Neural progenitor cell (in vitro differentiated cells): ENCODE results near the gene PIGT. TPM values are rescaled to one million over a fixed set of nuclear protein-coding genes. Genes with fewer than 3 reads are reported as not detected.

Source experiments
- DNase-seq: peaks from one replicate; pipeline ENCODE4 v3.0.0-alpha.2; 2016; ENCODE audit warnings: low spot score
- H2AFZ ChIP-seq: fragments of 200-600 bp; sonication (generic); replicated peaks from 2 replicates; pipeline ENCODE4 v1.6.1; 2016; ENCODE audit warnings: antibody characterized with exemption
- H3F3A ChIP-seq: fragments of 200-600 bp; sonication (generic); 2 replicates; pipeline ENCODE4 v1.6.1; 2016; ENCODE audit warnings: antibody characterized with exemption, low read depth
- H3K27ac ChIP-seq: fragments of 200-600 bp; sonication (generic); 2 replicates; pipeline ENCODE4 v1.5.1; 2016; ENCODE audit warnings: mild to moderate bottlenecking
- H3K27me3 ChIP-seq: fragments of 200-600 bp; sonication (generic); 2 replicates; pipeline ENCODE4 v1.6.1; 2016; ENCODE audit warnings: mild to moderate bottlenecking, moderate library complexity
- H3K36me3 ChIP-seq: fragments of 200-600 bp; sonication (generic); 2 replicates; pipeline ENCODE4 v1.5.1; 2016
- H3K4me1 ChIP-seq: fragments of 200-600 bp; sonication (generic); 2 replicates; pipeline ENCODE4 v1.6.1; 2016; ENCODE audit warnings: mixed run types
- H3K4me2 ChIP-seq: fragments of 200-600 bp; sonication (generic); 2 replicates; pipeline ENCODE4 v1.6.1; 2016
- H3K4me3 ChIP-seq: fragments of 200-600 bp; sonication (generic); 2 replicates; pipeline ENCODE4 v1.5.1; 2016
- H3K79me2 ChIP-seq: fragments of 200-600 bp; sonication (generic); 2 replicates; pipeline ENCODE4 v1.6.1; 2016; ENCODE audit warnings: low read depth
- H3K9ac ChIP-seq: fragments of 200-600 bp; sonication (generic); 2 replicates; pipeline ENCODE4 v1.6.1; 2016
- H3K9me3 ChIP-seq: fragments of 200-600 bp; sonication (generic); 2 replicates; pipeline ENCODE4 v1.5.1; 2016; ENCODE audit warnings: low read depth
- H4K20me1 ChIP-seq: fragments of 200-600 bp; sonication (generic); 2 replicates; pipeline ENCODE4 v1.6.1; 2016; ENCODE audit warnings: low read depth
- H3K27ac Mint-ChIP-seq: 3 replicates; pipeline ENCODE4 v1.8.0; 2021; ENCODE audit warnings: mixed read lengths
- H3K27me3 Mint-ChIP-seq: 2 replicates; pipeline ENCODE4 v1.8.0; 2022; ENCODE audit warnings: low read depth, mild to moderate bottlenecking, inconsistent platforms, moderate library complexity, mixed read lengths; ENCODE audit not compliant: insufficient read depth
- H3K36me3 Mint-ChIP-seq: 3 replicates; pipeline ENCODE4 v1.8.0; 2021; ENCODE audit warnings: mixed read lengths
- H3K4me1 Mint-ChIP-seq: 3 replicates; pipeline ENCODE4 v1.8.0; 2021; ENCODE audit warnings: mixed read lengths
- H3K4me3 Mint-ChIP-seq: 3 replicates; pipeline ENCODE4 v1.8.0; 2021; ENCODE audit warnings: mild to moderate bottlenecking, moderate library complexity, mixed read lengths
- H3K9me3 Mint-ChIP-seq: 3 replicates; pipeline ENCODE4 v1.8.0; 2020; ENCODE audit warnings: mixed read lengths
- CTCF ChIP-seq: fragments of 200-600 bp; sonication (generic); IDR thresholded peaks from 2 replicates; pipeline ENCODE4 v1.5.1; 2017; ENCODE audit warnings: antibody characterized with exemption, mild to moderate bottlenecking
- EZH2 ChIP-seq: fragments of 200-600 bp; sonication (generic); IDR thresholded peaks from 2 replicates; pipeline ENCODE4 v1.6.1; 2017; ENCODE audit warnings: antibody characterized with exemption, mild to moderate bottlenecking, moderate library complexity
- EZH2phosphoT487 ChIP-seq: fragments of 200-600 bp; sonication (generic); IDR thresholded peaks from 2 replicates; pipeline ENCODE4 v1.6.1; 2017; ENCODE audit warnings: antibody characterized with exemption
- total RNA-seq: library from RNA; depleted of rRNA; stranded (reverse); fragments of >200 nt; gene quantifications from 2 replicates; pipeline ENCODE4 v1.2.3, GENCODE V29; 2015; ENCODE audit warnings: low replicate concordance

PIGT gene
- total RNA-seq, 1 donor from 2014 or later: 24.5 TPM

GRCh38 chr20:45426320-45427016 lies 10.5 kb downstream of the PIGT start:
- Histone ChIP-seq H3F3A (no peaks in the 10 kb centered on the region), H3K79me2 (no peaks in the 10 kb centered on the region), H3K9me3 (no peaks in the 10 kb centered on the region), H3K27ac (no peak overlapping the region), H3K4me2 (no peak overlapping the region), H2AFZ (no peak overlapping the region), H3K9ac (no peak overlapping the region), H4K20me1 (no peaks in the 10 kb centered on the region), H3K4me3 (no peak overlapping the region), H3K4me1 (no peaks in the 10 kb centered on the region), H3K27me3 (no peaks in the 10 kb centered on the region), H3K36me3 (no peaks in the 10 kb centered on the region)
- Mint-ChIP-seq H3K27me3 (peaks cover 6% of the 10 kb centered on the region), H3K4me1 (no peaks in the 10 kb centered on the region), H3K9me3 (no peaks in the 10 kb centered on the region), H3K4me3 (no peak overlapping the region), H3K36me3 (peaks cover 8% of the 10 kb centered on the region), H3K27ac (no peak overlapping the region)
- DNase-seq: no peak
- TF ChIP-seq EZH2phosphoT487: no peak
- TF ChIP-seq CTCF: no peak
- no peak for TF ChIP-seq EZH2

GRCh38 chr20:45427236-45428149 lies 11.6 kb downstream of the PIGT start:
- H3K4me3 ChIP-seq: no peak overlapping the region
- H3K36me3 Mint-ChIP-seq: peaks cover 8% of the 10 kb centered on the region
- no peak for TF ChIP-seq EZH2
- no peak for TF ChIP-seq CTCF
- no peak for TF ChIP-seq EZH2phosphoT487
- H3K4me2 ChIP-seq: no peak overlapping the region
- H3K4me1 Mint-ChIP-seq: peaks cover 3% of the 10 kb centered on the region
- no peaks in the 10 kb centered on the region for H3F3A ChIP-seq
- H2AFZ ChIP-seq: no peak overlapping the region
- H3K79me2 ChIP-seq: no peaks in the 10 kb centered on the region
- no peak overlapping the region for H3K27ac ChIP-seq
- H3K36me3 ChIP-seq: no peaks in the 10 kb centered on the region
- no peak overlapping the region for H3K9ac ChIP-seq
- no peaks in the 10 kb centered on the region for H4K20me1 ChIP-seq
- H3K9me3 Mint-ChIP-seq: no peaks in the 10 kb centered on the region
- no peaks in the 10 kb centered on the region for H3K4me1 ChIP-seq
- H3K27ac Mint-ChIP-seq: no peak overlapping the region
- H3K9me3 ChIP-seq: no peaks in the 10 kb centered on the region
- no peak overlapping the region for H3K4me3 Mint-ChIP-seq
- H3K27me3 Mint-ChIP-seq: peaks cover 6% of the 10 kb centered on the region
- DNase-seq: no peak
- H3K27me3 ChIP-seq: no peaks in the 10 kb centered on the region

- H3K9me3 ChIP-seq: no peaks in the 10 kb centered on the region
- Mint-ChIP-seq H3K27me3 (peaks cover 3% of the 10 kb centered on the region), H3K4me3 (no peak overlapping the region), H3K27ac (no peak overlapping the region), H3K9me3 (no peaks in the 10 kb centered on the region), H3K4me1 (peaks cover 3% of the 10 kb centered on the region), H3K36me3 (peaks cover 2% of the 10 kb centered on the region)
- no peaks in the 10 kb centered on the region for H3K79me2 ChIP-seq
- H3F3A ChIP-seq: no peaks in the 10 kb centered on the region
- H3K4me1 ChIP-seq: no peaks in the 10 kb centered on the region
- no peak overlapping the region for H3K9ac ChIP-seq
- H3K27me3 ChIP-seq: no peaks in the 10 kb centered on the region
- no peak for DNase-seq
- H3K4me2 ChIP-seq: no peak overlapping the region
- no peaks in the 10 kb centered on the region for H3K36me3 ChIP-seq
- no peak overlapping the region for H3K27ac ChIP-seq
- H3K4me3 ChIP-seq: no peak overlapping the region
- no peak overlapping the region for H2AFZ ChIP-seq
- no peak for TF ChIP-seq EZH2
- no peak for TF ChIP-seq EZH2phosphoT487
- TF ChIP-seq CTCF: no peak
- no peaks in the 10 kb centered on the region for H4K20me1 ChIP-seq
Measured at GRCh38 chr20:45429618-45430017, 13.7 kb downstream of the PIGT start.
